IMR-90 (cell line): ENCODE results near the gene LIMCH1. TPM values are rescaled to one million over a fixed set of nuclear protein-coding genes. Genes with fewer than 3 reads are reported as not detected.

Source experiments
- ATAC-seq: fragments of 200-7000 bp; cut with Tn5 transposase; 2 replicates; pipeline ENCODE4 v1.9.1; 2020; ENCODE audit warnings: low read depth, mild to moderate bottlenecking, moderate library complexity
- BruUV-seq: library from RNA; stranded (reverse); fragments of 400-500 nt; replicated peaks from 2 replicates; lab custom pipeline; 2021; lab: Mats Ljungman, UMichigan
- CTCF ChIA-PET: fragments of 300-600 bp; formaldehyde crosslinking; extraction: SDS; loops from one replicate; lab custom pipeline; 2021; ENCODE audit warnings: antibody characterized with exemption; lab: Yijun Ruan, JAX
- POLR2A ChIA-PET: fragments of 300-600 bp; sonication (Branson Sonifier 250); formaldehyde crosslinking; loops from one replicate; lab custom pipeline; 2022; ENCODE audit warnings: antibody characterized with exemption; ENCODE audit not compliant: unreplicated experiment; lab: Charles Lee
- DNase-seq: peaks from one replicate; pipeline ENCODE4 v3.0.0; 2013
- H2AFZ ChIP-seq: replicated peaks from 2 replicates; pipeline ENCODE3; 2013; ENCODE audit warnings: low read length, mild to moderate bottlenecking; ENCODE audit not compliant: poor library complexity
- H2AK5ac ChIP-seq: 2 replicates; pipeline ENCODE4 v1.6.1; 2013; ENCODE audit warnings: low read depth, low read length, inconsistent platforms
- H2AK9ac ChIP-seq: replicated peaks from 2 replicates; pipeline ENCODE3; 2013; ENCODE audit warnings: mild to moderate bottlenecking, low read depth, low read length, moderate library complexity; ENCODE audit not compliant: poor library complexity
- H2BK120ac ChIP-seq: 2 replicates; pipeline ENCODE4 v1.6.1; 2013; ENCODE audit warnings: low read depth, low read length, inconsistent platforms
- H2BK15ac ChIP-seq: 3 replicates; pipeline ENCODE4 v1.6.1; 2013; ENCODE audit warnings: low read depth, low read length, inconsistent platforms
- H2BK20ac ChIP-seq: 2 replicates; pipeline ENCODE4 v1.6.1; 2013; ENCODE audit warnings: low read depth, mild to moderate bottlenecking, inconsistent platforms, low read length, moderate library complexity
- H2BK5ac ChIP-seq: 2 replicates; pipeline ENCODE4 v1.6.1; 2013; ENCODE audit warnings: mild to moderate bottlenecking, low read depth, low read length, inconsistent platforms; ENCODE audit not compliant: poor library complexity, severe bottlenecking
- H3K14ac ChIP-seq: replicated peaks from 2 replicates; pipeline ENCODE4 v1.6.1; 2013; ENCODE audit warnings: low read depth, low read length, inconsistent platforms
- H3K18ac ChIP-seq: 2 replicates; pipeline ENCODE4 v1.6.1; 2013; ENCODE audit warnings: low read depth, low read length, control low read depth
- H3K23ac ChIP-seq: 2 replicates; pipeline ENCODE4 v1.6.1; 2013; ENCODE audit warnings: low read depth, low read length, inconsistent platforms
- H3K27ac ChIP-seq: 2 replicates; pipeline ENCODE4 v1.5.1; 2013; ENCODE audit warnings: mild to moderate bottlenecking, control low read depth, low read length; ENCODE audit not compliant: insufficient read depth
- H3K27me3 ChIP-seq: 2 replicates; pipeline ENCODE4 v1.6.1; 2013; ENCODE audit warnings: low read length; ENCODE audit not compliant: control insufficient read depth, insufficient read depth
- H3K36me3 ChIP-seq: 2 replicates; pipeline ENCODE4 v1.6.1; 2013; ENCODE audit warnings: low read length, mixed read lengths; ENCODE audit not compliant: control insufficient read depth, insufficient read depth
- H3K4ac ChIP-seq: 2 replicates; pipeline ENCODE4 v1.6.1; 2013; ENCODE audit warnings: low read depth, low read length, inconsistent platforms
- H3K4me1 ChIP-seq: 2 replicates; pipeline ENCODE4 v1.6.1; 2013; ENCODE audit warnings: low read length, mixed read lengths; ENCODE audit not compliant: control insufficient read depth, insufficient read depth
- H3K4me2 ChIP-seq: 2 replicates; pipeline ENCODE4 v1.6.1; 2013; ENCODE audit warnings: low read depth, mild to moderate bottlenecking, control low read depth, low read length, moderate library complexity
- H3K4me3 ChIP-seq: 2 replicates; pipeline ENCODE4 v1.5.1; 2013; ENCODE audit warnings: low read depth, mild to moderate bottlenecking, control low read depth, low read length, moderate library complexity; ENCODE audit not compliant: insufficient read depth
- H3K56ac ChIP-seq: 2 replicates; pipeline ENCODE4 v1.6.1; 2013; ENCODE audit warnings: low read length, inconsistent platforms; ENCODE audit not compliant: insufficient read depth; ENCODE audit errors: extremely low read depth
- H3K79me1 ChIP-seq, 2 experiments: 2 replicates each; pipeline ENCODE4 v1.6.1; 2013; ENCODE audit warnings: low read length in 2 of 2, inconsistent platforms in 1 of 2, low read depth in 1 of 2
- H3K9ac ChIP-seq: 2 replicates; pipeline ENCODE4 v1.6.1; 2013; ENCODE audit warnings: low read depth, low read length, control low read depth
- H3K9me1 ChIP-seq: 2 replicates; pipeline ENCODE4 v1.6.1; 2013; ENCODE audit warnings: low read length, inconsistent platforms; ENCODE audit not compliant: insufficient read depth
- H3K9me3 ChIP-seq: 2 replicates; pipeline ENCODE4 v1.6.1; 2013; ENCODE audit warnings: low read length; ENCODE audit not compliant: control insufficient read depth, insufficient read depth
- H4K20me1 ChIP-seq: 2 replicates; pipeline ENCODE4 v1.6.1; 2013; ENCODE audit warnings: low read length, inconsistent platforms; ENCODE audit not compliant: insufficient read depth
- H4K5ac ChIP-seq: 2 replicates; pipeline ENCODE4 v1.6.1; 2013; ENCODE audit warnings: mild to moderate bottlenecking, low read depth, low read length, control low read depth
- H4K8ac ChIP-seq, 2 experiments: 2 replicates each; pipeline ENCODE4 v1.6.1; 2013; ENCODE audit warnings: low read depth in 2 of 2, low read length in 2 of 2, control low read depth in 1 of 2, inconsistent platforms in 1 of 2
- H4K91ac ChIP-seq: 2 replicates; pipeline ENCODE4 v1.6.1; 2013; ENCODE audit warnings: low read depth, low read length, inconsistent platforms; ENCODE audit not compliant: insufficient read depth
- BHLHE40 ChIP-seq: fragments of 150-350 bp; IDR thresholded peaks from 2 replicates; pipeline ENCODE4 v1.6.1; 2016; ENCODE audit warnings: mild to moderate bottlenecking, low read depth, low read length
- CEBPB ChIP-seq: IDR thresholded peaks from 2 replicates; pipeline ENCODE4 v1.6.1; 2012; ENCODE audit warnings: low read depth, low read length, improper control_type of control experiment
- CHD1 ChIP-seq: IDR thresholded peaks from 2 replicates; pipeline ENCODE4 v1.6.1; 2012; ENCODE audit warnings: low read depth, low read length, improper control_type of control experiment
- CTCF ChIP-seq: conservative IDR thresholded peaks from 2 replicates; pipeline ENCODE4 v1.5.1; 2012; ENCODE audit warnings: mild to moderate bottlenecking, low read depth, low read length, improper control_type of control experiment
- ELK1 ChIP-seq: fragments of 150-350 bp; IDR thresholded peaks from 2 replicates; pipeline ENCODE4 v1.6.1; 2016; ENCODE audit warnings: low read depth, mild to moderate bottlenecking, low read length, moderate library complexity, borderline replicate concordance
- FOS ChIP-seq: fragments of 150-350 bp; IDR thresholded peaks from 2 replicates; pipeline ENCODE4 v1.6.1; 2016; ENCODE audit warnings: low read depth, low read length
- MAFK ChIP-seq: IDR thresholded peaks from 2 replicates; pipeline ENCODE4 v1.6.1; 2012; ENCODE audit warnings: low read depth, low read length, improper control_type of control experiment
- MAZ ChIP-seq: IDR thresholded peaks from 2 replicates; pipeline ENCODE4 v1.6.1; 2012; ENCODE audit warnings: low read depth, mild to moderate bottlenecking, low read length, improper control_type of control experiment, moderate library complexity, borderline replicate concordance
- MXI1 ChIP-seq: IDR thresholded peaks from 2 replicates; pipeline ENCODE4 v1.6.1; 2012; ENCODE audit warnings: low read depth, mild to moderate bottlenecking, low read length, moderate library complexity, borderline replicate concordance
- NFE2L2 ChIP-seq: fragments of 150-350 bp; IDR thresholded peaks from 2 replicates; pipeline ENCODE4 v1.6.1; 2016; ENCODE audit warnings: low read depth, mild to moderate bottlenecking, low read length
- POLR2A ChIP-seq: IDR thresholded peaks from 2 replicates; pipeline ENCODE4 v1.6.1; 2012; ENCODE audit warnings: mild to moderate bottlenecking, low read depth, low read length
- RAD21 ChIP-seq: IDR thresholded peaks from 2 replicates; pipeline ENCODE4 v1.6.1; 2012; ENCODE audit warnings: low read length, improper control_type of control experiment
- RCOR1 ChIP-seq: IDR thresholded peaks from 2 replicates; pipeline ENCODE4 v1.6.1; 2012; ENCODE audit warnings: mild to moderate bottlenecking, low read length, improper control_type of control experiment; ENCODE audit not compliant: insufficient replicate concordance
- RFX5 ChIP-seq: IDR thresholded peaks from 2 replicates; pipeline ENCODE4 v1.8.0; 2012; ENCODE audit warnings: low read depth, mild to moderate bottlenecking, low read length, moderate library complexity
- SMC3 ChIP-seq: fragments of 150-350 bp; IDR thresholded peaks from 2 replicates; pipeline ENCODE4 v1.6.1; 2016; ENCODE audit warnings: low read depth, mild to moderate bottlenecking, antibody characterized with exemption, low read length, moderate library complexity
- USF2 ChIP-seq: fragments of 150-350 bp; IDR thresholded peaks from 2 replicates; pipeline ENCODE4 v1.6.1; 2017; ENCODE audit warnings: mild to moderate bottlenecking, antibody characterized with exemption, low read length, low read depth
- dilution Hi-C: fragments of 300-500 bp; cut with HindIII; formaldehyde crosslinking; loops from one replicate; pipeline ENCODE4 v1.14.3; 2018; ENCODE audit warnings: low sequenced_read_pairs; ENCODE audit not compliant: unreplicated experiment
- in situ Hi-C: fragments of 300-500 bp; cut with MboI; formaldehyde crosslinking; loops from 3 replicates; pipeline ENCODE4 v1.14.3; 2019; ENCODE audit warnings: low sequenced_read_pairs, inconsistent platforms, mixed read lengths
- intact Hi-C: fragments of 100-400 bp; cut with micrococcal nuclease; formaldehyde crosslinking; loops from 2 replicates; pipeline ENCODE4 v1.10.0; 2022
- polyA plus RNA-seq, 3 experiments: library from polyadenylated mRNA; depleted of rRNA; stranded (reverse); fragments of >200 nt; gene quantifications; 2 replicates each; pipeline ENCODE4 v1.2.3, GENCODE V29; 2012; ENCODE audit warnings: low replicate concordance in 1 of 3
- total RNA-seq: library from RNA; depleted of rRNA; stranded (reverse); fragments of >200 nt; gene quantifications from 2 replicates; pipeline ENCODE4 v1.2.3, GENCODE V29; 2012

The LIMCH1 gene
- total and polyA plus RNA-seq, 2 of the 4 experiments (the other 2 are of a cell fraction), result 0.89 to 2.9 TPM

- BruUV-seq, result no TSS peak
- dilution Hi-C loops, result no loop called here
- no peaks in the 10 kb centered on the region for H4K20me1 ChIP-seq
These were observed 41.0 kb upstream of the LIMCH1 start for GRCh38 chr4:41496977-41497376.

More at GRCh38 chr4:41496977-41497376, 41.0 kb upstream of the LIMCH1 start:
- Histone ChIP-seq H3K4me3 (no peak overlapping the region), H2BK20ac (no peak overlapping the region), H3K9me3 (no peaks in the 10 kb centered on the region), H3K79me1 (no peaks in the 10 kb centered on the region), H3K4me2 (no peak overlapping the region), H3K9me1 (no peaks in the 10 kb centered on the region), H2BK5ac (no peak overlapping the region), H2AK5ac (no peak overlapping the region), H2BK120ac (no peak overlapping the region), H3K23ac (no peak overlapping the region), H3K18ac (no peak overlapping the region), H3K27me3 (no peaks in the 10 kb centered on the region), H3K27ac (no peak overlapping the region), H3K56ac (no peak overlapping the region), H3K14ac (no peak overlapping the region), H3K4ac (no peak overlapping the region), H3K9ac (no peak overlapping the region), H4K5ac (no peak overlapping the region), H2AK9ac (no peak overlapping the region), H4K91ac (no peak overlapping the region), H2AFZ (no peak overlapping the region), H4K8ac (no peak overlapping the region), H3K4me1 (no peaks in the 10 kb centered on the region), H2BK15ac (no peak overlapping the region), H3K36me3 (no peaks in the 10 kb centered on the region)
- ATAC-seq, result no peak
- CTCF ChIA-PET, result no interaction called here
- TF ChIP-seq MAFK, result no peak
- TF ChIP-seq MAZ, result no peak
- no peak for TF ChIP-seq BHLHE40
- no peak for TF ChIP-seq ELK1
- TF ChIP-seq RAD21, result no peak
- TF ChIP-seq SMC3, result no peak
- no peak for TF ChIP-seq POLR2A
- TF ChIP-seq FOS, result no peak
- TF ChIP-seq RCOR1, result no peak
- TF ChIP-seq CEBPB, result no peak
- no peak for TF ChIP-seq NFE2L2
- TF ChIP-seq CTCF, result no peak
- TF ChIP-seq USF2, result no peak
- no peak for TF ChIP-seq MXI1
- no peak for TF ChIP-seq CHD1
- no peak for TF ChIP-seq RFX5
- POLR2A ChIA-PET, result no interaction called here
- in situ Hi-C loops (no loop called here), intact Hi-C loops (no loop called here)
- no peak for DNase-seq
